K562 (cell line): ENCODE results near the gene CDKN2D. TPM values are rescaled to one million over a fixed set of nuclear protein-coding genes. Genes with fewer than 3 reads are reported as not detected.

Experiments used
- ILF3 ChIP-seq: fragments of 450-650 bp; IDR thresholded peaks from 2 replicates; pipeline ENCODE4 v1.6.1; 2018; ENCODE audit warnings: antibody characterized with exemption, mild to moderate bottlenecking, moderate library complexity, borderline replicate concordance
- KDM1A ChIP-seq, 2 experiments: fragments of 450-650 bp; IDR thresholded peaks; 2 replicates each; pipeline ENCODE4 v1.6.1; 2016; ENCODE audit warnings: mild to moderate bottlenecking in 2 of 2
- PHB ChIP-seq: fragments of 250-450 bp; sonication (Bioruptor Pico); IDR thresholded peaks from 2 replicates; pipeline ENCODE4 v1.5.0; 2021
- PHF21A ChIP-seq: fragments of 450-650 bp; IDR thresholded peaks from 2 replicates; pipeline ENCODE4 v1.6.1; 2017; ENCODE audit warnings: low read depth, borderline replicate concordance
- PRDM10 ChIP-seq: fragments of 450-650 bp; IDR thresholded peaks from 2 replicates; pipeline ENCODE4 v1.6.1; 2018; ENCODE audit not compliant: partially characterized antibody
- RAD21 ChIP-seq, 2 experiments: fragments of 250-450 bp in 1 of 2; fragments of 450-650 bp in 1 of 2; sonication (Bioruptor Pico) in 1 of 2; formaldehyde crosslinking in 1 of 2; IDR thresholded peaks in 1 of 2; conservative IDR thresholded peaks in 1 of 2; 2 replicates each; pipeline versions ENCODE4 v1.4.0 to v1.8.0; 2020 to 2022; ENCODE audit warnings: mild to moderate bottlenecking in 2 of 2, moderate library complexity in 1 of 2
- RHOXF2B ChIP-seq: fragments of 250-450 bp; sonication (Bioruptor Pico); conservative IDR thresholded peaks from 2 replicates; pipeline ENCODE4 v1.5.1; 2021
- TFE3 ChIP-seq: fragments of 450-650 bp; formaldehyde crosslinking; IDR thresholded peaks from 2 replicates; pipeline ENCODE4 v1.4.0; 2020; ENCODE audit warnings: mild to moderate bottlenecking, mixed read lengths
- ZBTB40 ChIP-seq, 2 experiments: fragments of 450-650 bp in 1 of 2; sonication (generic) in 1 of 2; formaldehyde crosslinking in 1 of 2; IDR thresholded peaks; 2 replicates each; pipeline versions ENCODE4 v1.7.1 to v1.9.0; 2016 to 2022; ENCODE audit warnings: inconsistent platforms in 1 of 2, mild to moderate bottlenecking in 1 of 2, missing genetic modification reagents in 1 of 2
- ZNF699 ChIP-seq: fragments of 250-450 bp; sonication (Bioruptor Pico); IDR thresholded peaks from 2 replicates; pipeline ENCODE4 v1.8.0; 2021; ENCODE audit warnings: mild to moderate bottlenecking, moderate library complexity; ENCODE audit not compliant: insufficient replicate concordance
- polyA plus RNA-seq, 8 experiments: library from polyadenylated mRNA; depleted of rRNA in 4 of 8; stranded (reverse) in 5 of 8; unstranded in 3 of 8; fragments of >200 nt; fragmentation: Nextera tagmentation in 2 of 8; fragmentation: Illumina TruSeq in 1 of 8; extraction: Ambion mirVana in 2 of 8; extraction: Trizol in 1 of 8; gene quantifications; 2 replicates each; pipeline versions ENCODE4 v1.2.1 to v1.2.3, GENCODE V29; 2011 to 2014; ENCODE audit warnings: inconsistent platforms in 1 of 8, missing spikeins in 1 of 8
- total RNA-seq, 7 experiments: library from RNA; depleted of rRNA in 6 of 7; stranded (reverse); fragments of >200 nt in 6 of 7; fragmentation: Illumina TruSeq in 2 of 7; extraction: Trizol in 2 of 7; gene quantifications; 2 replicates each; pipeline versions ENCODE4 v1.2.1 to v1.2.3, GENCODE V29; 2011 to 2021; ENCODE audit warnings: low replicate concordance in 1 of 7

Gene CDKN2D
- total and polyA plus RNA-seq, 9 of the 15 experiments (the other 6 are each of a cell fraction or from before 2014, with no cell fraction given): 0.41 to 8.2 (median 3.7) TPM

GRCh38 chr19:10565567-10566407 is 3.0 kb downstream of the CDKN2D start, which contains the start of gene KRI1 (continued):
- TF ChIP-seq ZBTB40 (IDR thresholded peaks at IDR 0.05): no peak
- no peak for TF ChIP-seq ZBTB40 (CRISPR knock-in tag; IDR thresholded peaks at IDR 0.05)
- TF ChIP-seq ZNF699 (CRISPR knock-in tag): no peak
- no peak for TF ChIP-seq KDM1A (IDR thresholded peaks at IDR 0.05)
- TF ChIP-seq ILF3: no peak
- no peak for TF ChIP-seq TFE3
- no peak for TF ChIP-seq RAD21 (CRISPR knock-in tag; conservative IDR thresholded peaks at IDR 0.05 in 1 of 2, IDR thresholded peaks at IDR 0.05 in 1 of 2)
- TF ChIP-seq PHF21A: no peak
- TF ChIP-seq PRDM10: no peak
- no peak for TF ChIP-seq PHB
- TF ChIP-seq RHOXF2B (CRISPR knock-in tag): no peak
